HPDE6-E6E7 (cell line): ENCODE data around the gene ALPL.
"Not testable (repeated sequence)": the region's sequence is repeated elsewhere in the genome, so short reads cannot be mapped to it uniquely, and the experiment has no call there.

Experiments used
- DNase-seq: peaks from one replicate; pipeline ENCODE4 v3.0.0; 2011; ENCODE audit warnings: missing footprints; ENCODE audit errors: extremely low spot score

Gene ALPL

DNA sequence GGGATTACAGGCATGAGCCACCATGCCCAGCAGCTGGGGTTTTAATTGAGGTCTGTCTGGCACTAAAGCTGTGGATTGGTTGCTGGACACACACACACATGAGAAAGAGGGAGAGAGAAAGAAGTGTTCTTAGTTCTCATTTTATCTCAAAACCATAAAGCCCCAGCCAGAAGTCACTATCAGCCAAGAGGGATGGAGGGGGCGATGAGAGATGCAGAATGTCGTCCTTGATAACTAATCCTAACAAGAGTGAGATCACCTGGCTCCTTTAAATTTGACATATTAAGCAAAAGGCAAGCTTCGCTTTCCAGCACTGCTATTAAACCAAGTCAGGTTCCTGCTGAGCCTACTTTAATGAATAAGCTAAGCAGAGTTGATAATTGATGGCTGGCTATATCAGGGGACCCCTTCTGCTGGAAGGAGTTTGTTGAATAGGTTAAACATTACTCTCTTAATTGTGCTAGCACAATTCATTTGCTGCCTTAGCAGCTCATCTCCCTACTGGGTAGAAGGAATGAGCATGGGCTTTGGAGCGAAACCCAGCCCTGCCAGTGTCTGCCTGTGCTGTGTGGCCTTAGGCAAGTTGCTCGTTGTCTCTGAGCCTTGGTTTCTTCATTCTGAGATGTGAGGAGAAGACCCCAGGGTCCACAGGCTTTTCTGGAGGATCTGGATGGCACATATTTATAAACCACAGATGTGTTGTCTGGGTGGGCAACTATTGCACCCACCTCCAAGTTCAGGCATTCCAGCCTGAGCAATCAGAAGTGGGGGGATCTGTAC lies 50.8 kb downstream of the ALPL start:
- no peak for DNase-seq

DNA sequence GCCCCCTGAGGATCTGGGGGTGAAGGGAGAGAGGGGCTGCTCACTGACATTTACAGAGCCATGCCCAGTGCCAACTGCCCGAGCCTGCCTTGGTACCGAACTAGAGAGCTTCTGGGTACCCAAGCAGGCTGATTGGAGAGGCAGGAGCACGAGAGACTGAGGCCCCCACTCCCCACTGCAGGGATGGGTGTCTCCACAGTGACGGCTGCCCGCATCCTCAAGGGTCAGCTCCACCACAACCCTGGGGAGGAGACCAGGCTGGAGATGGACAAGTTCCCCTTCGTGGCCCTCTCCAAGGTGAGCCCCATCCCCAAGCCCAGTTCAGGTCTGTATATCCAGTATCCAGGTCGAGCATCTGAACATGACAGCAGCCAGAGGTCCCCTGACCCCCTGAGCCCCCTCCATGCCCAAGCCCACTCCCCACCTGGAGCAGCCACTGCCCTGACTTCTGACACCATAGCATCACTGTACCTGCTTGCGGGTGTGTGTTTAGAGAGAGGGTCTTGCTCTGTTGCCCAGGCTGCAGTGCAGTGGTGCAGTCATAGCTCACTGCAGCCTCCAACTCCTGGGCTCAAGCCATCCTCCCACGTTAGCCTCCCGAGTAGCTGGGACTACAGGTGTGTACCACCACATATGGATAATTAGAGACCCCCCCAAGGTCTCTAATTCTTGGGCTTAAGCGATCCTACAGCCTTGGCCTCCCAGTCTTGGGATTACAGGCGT lies 51.9 kb downstream of the ALPL start:
- no peak for DNase-seq

DNA sequence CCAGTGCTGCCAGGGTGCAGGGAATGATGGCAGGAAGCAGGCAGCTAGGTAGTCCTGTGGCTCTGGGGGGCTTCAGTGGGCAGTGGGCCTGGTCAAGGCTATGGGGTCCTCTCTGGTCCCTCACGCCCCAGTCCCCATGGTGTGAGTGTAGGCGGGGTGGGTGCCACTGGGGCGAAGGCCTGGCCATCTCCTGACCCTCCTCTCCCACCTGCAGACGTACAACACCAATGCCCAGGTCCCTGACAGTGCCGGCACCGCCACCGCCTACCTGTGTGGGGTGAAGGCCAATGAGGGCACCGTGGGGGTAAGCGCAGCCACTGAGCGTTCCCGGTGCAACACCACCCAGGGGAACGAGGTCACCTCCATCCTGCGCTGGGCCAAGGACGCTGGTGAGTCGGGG lies 53.7 kb downstream of the ALPL start:
- no peak for DNase-seq

DNA sequence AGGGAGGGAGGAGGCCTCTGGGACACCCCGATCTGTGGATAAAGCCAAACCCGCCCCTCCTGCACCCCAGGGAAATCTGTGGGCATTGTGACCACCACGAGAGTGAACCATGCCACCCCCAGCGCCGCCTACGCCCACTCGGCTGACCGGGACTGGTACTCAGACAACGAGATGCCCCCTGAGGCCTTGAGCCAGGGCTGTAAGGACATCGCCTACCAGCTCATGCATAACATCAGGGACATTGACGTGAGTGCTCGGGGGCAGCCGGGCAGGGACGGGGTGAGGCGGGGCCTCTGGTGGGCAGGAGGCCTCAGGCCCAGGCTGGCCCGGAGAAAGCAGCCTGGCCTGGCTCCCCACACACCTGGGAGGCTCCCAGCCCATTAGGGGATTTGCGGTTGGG lies 54.7 kb downstream of the ALPL start:
- DNase-seq = no peak

DNA sequence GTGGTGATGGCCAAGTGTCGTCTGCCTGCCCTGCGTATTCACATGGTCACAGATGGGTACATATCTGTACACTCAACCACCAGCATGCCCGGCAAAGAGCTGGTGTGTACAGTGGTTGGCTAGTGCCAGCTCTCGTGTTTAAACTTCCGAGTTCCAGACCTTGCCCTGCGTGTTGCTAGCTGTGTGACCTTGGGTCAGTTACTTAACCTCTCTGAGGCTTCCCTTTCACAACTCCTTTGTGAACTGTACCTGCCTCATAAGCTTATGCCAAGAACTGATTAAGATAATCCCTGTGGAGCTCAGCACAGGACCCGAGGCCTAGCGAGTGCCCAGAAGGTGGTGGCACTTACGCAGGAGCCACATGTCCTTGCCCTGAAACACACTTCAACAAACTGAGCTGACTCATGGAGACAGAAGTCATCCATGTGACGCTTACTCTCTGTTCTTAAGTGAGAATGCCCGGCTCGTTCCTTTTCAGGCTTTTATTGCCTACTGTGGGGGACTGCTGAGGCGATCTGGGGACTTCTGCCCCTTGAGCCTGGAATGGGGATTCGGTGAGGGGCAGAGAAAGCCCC lies 55.4 kb downstream of the ALPL start:
- no peak for DNase-seq

DNA sequence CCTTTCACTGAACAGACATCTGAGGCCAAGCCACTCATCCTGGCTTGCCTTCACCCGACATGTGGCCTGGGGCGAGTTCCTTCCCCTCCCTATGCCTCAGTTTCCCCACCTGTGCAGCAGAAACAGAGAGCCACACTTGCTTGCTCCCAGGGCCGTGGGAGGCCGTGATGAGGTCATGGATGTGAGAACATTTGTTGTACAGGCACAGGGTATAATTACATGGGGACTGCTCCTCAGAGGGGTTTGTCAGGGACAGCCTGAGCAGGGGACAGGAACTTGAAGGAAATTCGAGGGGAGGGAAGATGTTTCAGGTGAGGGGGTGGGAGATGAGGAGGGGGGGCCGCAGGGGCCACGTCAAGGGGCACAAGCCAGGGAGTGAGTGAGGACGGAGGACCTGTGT lies 56.1 kb downstream of the ALPL start:
- no peak for DNase-seq

DNA sequence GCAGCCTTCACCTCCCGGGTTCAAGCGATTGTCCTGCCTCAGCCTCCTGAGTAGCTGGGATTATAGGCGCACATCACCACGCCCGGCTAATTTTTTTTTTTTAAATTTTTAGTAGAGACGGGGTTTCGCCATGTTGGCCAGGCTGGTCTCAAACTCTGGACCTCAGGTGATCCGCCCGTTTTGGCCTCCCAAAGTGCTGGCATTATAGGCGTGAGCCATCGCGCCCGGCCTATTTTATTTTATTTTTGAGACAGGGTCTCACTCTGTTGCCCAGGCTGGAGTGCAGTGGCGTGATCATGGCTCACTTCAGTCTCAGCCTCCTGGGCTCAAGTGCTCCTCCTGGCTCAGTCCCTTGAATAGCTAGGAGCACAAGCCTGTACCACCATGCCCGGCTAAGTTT lies 57.1 kb downstream of the ALPL start:
- DNase-seq = not testable (repeated sequence)

DNA sequence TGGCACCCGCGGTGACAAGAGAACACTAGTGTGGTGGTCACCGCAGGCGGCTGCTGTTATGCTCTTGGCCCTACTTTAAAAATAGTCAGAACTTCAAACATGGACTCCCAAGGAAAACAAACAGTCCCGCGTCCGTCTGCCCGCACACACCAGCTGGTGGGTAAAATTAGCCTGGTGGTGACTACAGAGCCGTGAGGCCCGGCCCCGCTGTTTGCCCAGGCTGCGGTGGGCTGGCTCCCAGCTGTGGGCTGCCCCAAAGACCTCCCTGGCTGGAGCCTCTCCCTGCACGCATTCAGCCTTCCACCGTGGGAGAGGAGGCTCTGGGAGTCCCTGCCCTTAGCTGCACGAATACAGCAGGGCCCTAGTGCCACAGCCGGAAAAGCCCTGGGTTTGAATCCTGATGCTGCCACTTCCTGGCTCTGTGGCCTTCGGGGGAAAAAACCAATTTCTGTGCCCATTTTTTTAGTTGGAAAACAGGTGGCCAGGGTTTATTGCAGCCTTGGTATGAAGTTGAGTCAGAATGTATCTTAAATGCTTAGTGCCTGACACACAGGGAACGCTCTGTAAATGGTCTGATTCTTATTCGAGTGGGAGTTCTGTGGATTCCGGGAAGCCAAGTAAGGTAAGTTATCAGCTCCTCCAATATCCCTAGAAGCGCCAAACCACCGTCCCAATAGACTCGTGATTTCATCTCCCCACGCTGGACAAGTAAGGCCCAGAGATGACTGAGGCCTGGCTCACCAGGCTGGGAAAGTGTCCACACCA lies 58.2 kb downstream of the ALPL start:
- DNase-seq = no peak

DNA sequence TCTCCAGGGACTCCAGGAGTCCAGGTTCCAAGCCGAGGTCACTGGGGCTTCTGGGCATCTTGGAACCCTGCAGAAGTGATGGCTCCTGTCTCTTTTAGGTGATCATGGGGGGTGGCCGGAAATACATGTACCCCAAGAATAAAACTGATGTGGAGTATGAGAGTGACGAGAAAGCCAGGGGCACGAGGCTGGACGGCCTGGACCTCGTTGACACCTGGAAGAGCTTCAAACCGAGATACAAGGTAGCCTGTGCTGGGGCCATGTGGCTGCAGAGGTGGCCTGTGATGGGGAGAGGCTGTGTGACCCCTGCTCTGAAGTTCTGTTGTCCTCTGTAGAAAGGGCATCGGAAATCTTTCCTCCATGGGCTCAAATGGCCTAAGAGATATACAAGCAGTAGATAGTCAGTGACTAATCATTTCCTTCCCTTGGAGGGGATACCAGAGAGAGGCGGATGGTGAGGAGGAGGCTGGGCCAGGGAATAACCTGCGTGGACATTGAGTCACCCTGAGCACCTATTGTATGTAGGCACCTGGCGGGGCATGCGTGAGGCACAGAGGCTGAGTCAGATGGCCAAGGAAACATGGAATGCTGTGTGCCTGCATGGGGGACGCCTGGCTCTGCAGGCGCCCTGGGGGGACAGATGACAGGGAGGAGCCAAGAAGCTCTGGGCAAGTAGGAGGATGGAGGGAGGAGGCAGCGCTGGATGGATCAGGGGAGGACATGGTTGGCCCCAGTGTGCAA lies 59.0 kb downstream of the ALPL start:
- DNase-seq = peak; percentile 31

DNA sequence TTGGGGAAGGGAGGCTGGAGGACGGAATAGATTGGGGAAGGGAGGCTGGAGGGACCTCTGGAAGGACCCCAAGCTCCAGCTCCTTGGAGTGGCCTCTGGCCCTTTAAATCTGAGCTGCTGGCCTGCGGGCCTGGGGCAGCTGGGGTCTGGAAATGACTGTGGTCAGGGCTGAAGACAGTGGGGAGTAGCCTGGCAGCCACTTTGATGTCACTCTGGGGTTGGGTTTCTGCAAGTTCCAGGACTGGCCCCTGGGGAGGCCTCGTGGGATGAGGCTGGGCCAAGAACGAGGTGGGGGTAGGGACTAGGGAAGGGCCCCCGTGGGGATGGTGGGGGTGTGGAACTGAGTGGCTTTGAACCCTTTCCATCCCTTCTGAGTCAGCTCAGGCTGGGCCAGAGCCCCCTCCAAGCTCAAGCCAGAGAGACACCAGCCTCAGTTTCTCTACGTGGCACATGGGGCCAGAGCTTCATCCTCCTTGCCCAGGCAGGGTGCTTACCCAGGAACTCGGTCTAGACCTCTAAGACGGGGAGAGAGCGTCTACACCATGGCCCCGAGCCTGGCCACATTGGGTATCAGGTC lies 59.7 kb downstream of the ALPL start:
- DNase-seq = no peak

DNA sequence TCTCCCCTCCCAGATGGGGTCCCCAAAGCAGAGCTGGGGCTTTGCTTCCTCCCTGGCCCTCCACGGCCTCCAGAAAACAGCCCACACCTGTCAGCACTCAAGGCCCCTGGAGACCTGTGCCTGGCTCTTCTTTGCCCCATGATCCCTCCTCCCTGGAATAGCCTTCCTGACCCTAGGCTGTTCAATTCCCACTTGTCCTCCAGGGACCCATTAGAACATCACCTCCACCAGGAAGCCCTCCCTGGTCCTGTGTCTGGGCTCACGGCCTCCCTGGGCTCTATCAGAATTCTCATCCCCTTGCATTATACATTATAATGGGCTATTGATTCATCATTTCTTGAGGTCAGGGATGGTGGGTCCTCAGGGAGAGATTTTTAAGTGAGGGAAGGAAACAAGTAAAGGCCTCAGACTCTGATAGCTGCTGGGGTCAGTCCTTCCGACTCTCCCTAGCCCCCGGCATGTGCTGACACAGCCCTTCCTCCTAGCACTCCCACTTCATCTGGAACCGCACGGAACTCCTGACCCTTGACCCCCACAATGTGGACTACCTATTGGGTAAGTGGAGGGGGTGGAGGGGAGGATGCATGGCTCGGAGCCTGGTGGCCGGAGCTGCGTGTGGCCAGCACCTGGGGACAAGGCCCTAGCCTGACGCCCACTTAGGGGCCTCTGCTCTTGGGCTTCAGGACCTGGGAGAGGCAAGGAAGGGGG lies 60.8 kb downstream of the ALPL start:
- DNase-seq = no peak

DNA sequence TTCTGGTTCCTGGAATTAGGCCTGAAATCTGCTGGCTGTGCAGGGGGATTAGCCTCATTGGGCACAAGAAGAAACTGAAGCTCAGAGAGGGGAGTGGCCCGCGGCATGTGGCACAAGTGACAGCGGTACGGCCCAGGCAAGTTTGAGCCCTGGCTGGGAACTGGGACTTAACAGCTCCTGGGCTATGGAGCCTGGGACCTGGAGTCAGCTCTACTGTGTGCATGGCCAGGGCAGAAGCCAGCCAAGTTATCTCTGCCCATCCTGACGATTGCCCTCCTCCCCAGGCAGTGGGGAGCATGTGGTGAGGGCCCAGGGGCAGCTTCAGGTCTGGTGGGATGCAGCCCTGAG lies 61.3 kb downstream of the ALPL start:
- no peak for DNase-seq

DNA sequence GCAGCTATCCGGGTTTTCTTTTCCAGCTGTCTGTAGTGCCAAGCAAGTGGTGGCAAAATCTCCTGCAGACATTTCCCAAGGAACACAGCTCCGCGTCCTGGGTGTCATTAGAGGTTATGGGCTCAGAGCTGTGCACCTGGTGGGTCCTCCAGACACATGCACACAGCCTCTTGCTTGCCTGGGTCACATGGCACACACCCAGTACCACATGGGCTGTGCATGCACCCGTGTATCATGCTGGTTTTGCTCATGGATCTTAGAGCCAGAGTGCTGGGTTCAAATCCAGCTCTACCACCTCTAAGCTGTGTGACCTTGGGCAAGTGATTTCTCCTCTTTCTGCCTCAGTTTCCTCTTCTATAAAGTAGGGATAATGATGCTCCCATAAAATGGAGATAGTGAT lies 61.7 kb downstream of the ALPL start:
- no peak for DNase-seq

DNA sequence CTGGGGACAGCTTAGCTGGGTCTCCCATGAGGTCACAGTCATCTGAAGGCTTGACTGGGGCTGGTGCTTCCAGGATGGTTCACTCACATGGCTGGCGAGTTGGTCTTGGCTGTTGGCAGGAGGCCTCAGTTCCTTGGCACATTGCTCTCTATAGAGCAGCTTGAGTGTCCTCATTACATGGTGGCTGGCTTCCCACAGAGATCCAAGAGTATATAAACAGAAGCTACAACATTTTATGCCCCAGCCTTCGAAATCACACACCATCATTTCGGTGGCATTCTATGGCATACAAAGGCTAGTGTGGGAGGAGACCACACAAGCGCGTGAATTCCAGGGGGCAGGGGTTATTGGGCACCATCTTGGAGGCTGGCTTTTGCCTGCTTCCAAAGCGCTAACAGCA lies 63.0 kb downstream of the ALPL start:
- DNase-seq = no peak

DNA sequence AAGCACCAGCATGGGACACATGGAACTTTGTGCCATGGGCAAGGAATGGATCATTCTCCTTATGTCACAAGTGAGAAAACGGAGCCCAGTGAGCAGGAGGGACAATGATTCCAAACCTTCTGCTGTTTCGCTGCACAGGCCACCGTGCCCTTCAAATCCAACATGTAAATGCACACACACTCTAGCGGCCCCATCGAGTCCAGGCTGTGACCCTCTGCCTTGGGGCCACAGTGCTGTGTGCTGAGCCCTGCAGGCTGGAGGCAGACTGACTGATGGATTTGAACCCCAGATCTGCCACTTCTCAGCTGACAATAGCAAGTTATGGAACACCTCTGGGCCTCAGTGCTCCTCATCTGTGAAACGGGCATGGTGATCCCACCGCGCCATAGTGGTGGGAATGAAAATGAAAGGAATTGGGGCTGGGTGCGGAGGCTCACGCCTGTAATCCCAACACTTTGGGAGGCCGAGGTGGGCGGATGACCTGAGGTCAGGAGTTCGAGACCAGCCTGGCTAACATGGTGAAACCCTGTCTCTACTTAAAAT lies 63.6 kb downstream of the ALPL start:
- no peak for DNase-seq

DNA sequence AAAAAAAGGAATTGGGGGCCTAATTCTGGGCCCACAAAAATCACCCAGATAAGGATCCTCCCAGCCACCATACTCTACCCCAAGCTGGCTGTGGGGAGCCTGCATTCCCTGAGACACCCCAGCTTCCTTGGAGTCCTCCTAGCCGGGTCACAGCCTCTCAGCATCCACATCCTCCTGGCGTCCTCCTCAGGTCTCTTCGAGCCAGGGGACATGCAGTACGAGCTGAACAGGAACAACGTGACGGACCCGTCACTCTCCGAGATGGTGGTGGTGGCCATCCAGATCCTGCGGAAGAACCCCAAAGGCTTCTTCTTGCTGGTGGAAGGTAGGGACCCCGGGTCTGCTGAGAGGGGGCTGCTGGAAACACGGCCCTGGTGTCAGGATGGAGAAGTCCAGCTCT lies 64.3 kb downstream of the ALPL start:
- DNase-seq = no peak

DNA sequence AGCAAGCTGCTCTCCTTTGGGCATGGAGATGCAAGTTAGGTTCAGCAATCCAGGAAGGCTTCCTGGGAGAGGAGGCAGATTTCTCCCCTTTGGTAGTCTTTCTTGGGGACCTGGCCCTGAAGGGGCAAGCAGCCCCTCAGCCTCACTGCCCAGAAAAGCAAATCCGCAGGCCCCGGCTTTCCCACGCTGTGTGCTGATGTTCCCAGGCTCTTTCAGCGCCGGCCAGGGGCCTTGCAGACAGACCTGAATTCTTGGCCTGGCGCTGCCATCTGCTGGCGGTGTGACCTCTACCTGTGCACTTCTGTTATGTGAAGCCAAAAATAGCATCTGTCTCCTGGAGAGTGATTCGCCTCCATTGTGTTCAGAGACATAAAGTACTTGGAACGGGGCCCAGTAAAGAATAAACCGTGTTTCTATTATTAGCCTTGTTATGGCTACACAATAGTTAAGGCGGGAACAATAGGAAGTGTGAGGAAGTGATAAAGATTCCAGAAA lies 64.8 kb downstream of the ALPL start:
- peak; percentile 69 for DNase-seq

DNA sequence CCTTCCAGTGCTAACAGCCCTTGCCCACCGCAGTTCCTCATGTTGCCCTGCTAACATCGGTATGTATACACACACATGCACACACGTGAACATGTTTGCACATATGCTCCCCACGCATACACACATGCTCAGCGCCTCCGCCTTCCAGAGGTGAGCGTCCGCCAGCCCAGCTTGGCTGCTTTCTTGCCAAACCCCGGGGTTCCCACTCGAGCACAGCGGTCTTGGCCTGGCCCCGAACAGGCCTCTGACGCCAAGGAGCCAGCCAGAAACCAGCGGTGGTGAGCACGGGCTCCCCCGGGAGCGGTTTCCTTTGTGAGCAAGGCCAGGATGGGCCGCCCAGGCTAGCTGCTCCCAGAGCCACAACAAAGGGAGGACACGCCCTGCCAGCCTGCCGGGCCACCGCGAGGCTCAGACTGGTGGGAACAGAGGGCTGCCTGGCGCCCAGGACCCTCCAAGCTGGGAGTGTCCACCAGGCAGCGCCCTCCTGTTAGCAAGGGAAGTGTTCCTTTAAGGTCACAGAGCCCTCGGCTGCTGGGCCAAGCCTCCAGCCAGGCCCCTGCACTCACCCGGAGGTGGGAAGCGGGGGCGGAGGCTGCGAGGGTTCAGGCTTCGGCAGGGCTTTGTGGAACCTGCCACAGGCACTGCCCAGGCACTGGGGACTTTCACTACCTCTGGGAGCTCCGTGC lies 65.4 kb downstream of the ALPL start:
- no peak for DNase-seq

DNA sequence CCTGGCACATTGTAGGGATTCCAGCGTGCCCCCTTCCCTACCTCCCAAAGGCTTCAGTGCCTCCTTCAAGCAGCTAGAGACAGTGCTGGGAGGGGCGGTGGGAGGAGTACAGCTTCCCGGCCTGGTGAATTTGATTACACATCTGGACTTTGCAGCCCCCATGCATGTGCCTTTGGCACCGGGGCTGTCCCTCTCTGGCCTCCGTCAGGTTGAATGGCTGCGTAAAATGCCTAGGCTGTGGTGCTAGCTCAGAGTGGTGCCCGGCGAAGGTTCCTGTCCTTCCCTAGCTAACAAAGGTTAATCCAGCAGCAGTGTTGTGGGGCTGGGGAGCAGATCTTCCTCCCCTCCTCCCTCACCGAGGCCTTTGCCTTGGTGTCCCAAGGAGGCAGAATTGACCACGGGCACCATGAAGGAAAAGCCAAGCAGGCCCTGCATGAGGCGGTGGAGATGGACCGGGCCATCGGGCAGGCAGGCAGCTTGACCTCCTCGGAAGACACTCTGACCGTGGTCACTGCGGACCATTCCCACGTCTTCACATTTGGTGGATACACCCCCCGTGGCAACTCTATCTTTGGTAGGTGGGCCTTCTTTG lies 66.2 kb downstream of the ALPL start:
- no peak for DNase-seq
